CD4-positive, alpha-beta T cell treated with Interleukin-4 for 4 hours (primary cell): Measurements from ENCODE around the gene ZNF256.

ENCODE experiments used
- DNase-seq: peaks from one replicate; pipeline ENCODE4 v3.0.0-alpha.2; 2020

ZNF256 gene

GRCh38 chr19:57947419-57948134 lies at the start of gene ZNF256:
ZNF256 (minus strand) TSS chr19:57947706; CDS start chr19:57947474, 232 bp downstream.
- peak; percentile 92 for DNase-seq

GRCh38 chr19:57992841-57993240 lies 45.3 kb upstream of the ZNF256 start:
- DNase-seq: no peak

- DNase-seq: no peak
These were observed 31.2 kb upstream of the ZNF256 start for GRCh38 chr19:57978586-57979289.

GRCh38 chr19:57974434-57974833 lies 26.9 kb upstream of the ZNF256 start, which contains the start of gene C19orf18:
C19orf18 (minus strand) TSS chr19:57974534; CDS start chr19:57974432, 102 bp downstream.
- DNase-seq: no peak

- no peak for DNase-seq
These were observed 17.3 kb upstream of the ZNF256 start for GRCh38 chr19:57964761-57965160.

- no peak for DNase-seq
These were observed 14.3 kb upstream of the ZNF256 start for GRCh38 chr19:57961785-57962184.

GRCh38 chr19:57954996-57955395 lies 7.5 kb upstream of the ZNF256 start:
- DNase-seq: no peak

GRCh38 chr19:57949702-57950101 lies 2.2 kb upstream of the ZNF256 start:
- DNase-seq: no peak

GRCh38 chr19:57949296-57949695 lies 1.8 kb upstream of the ZNF256 start:
- no peak for DNase-seq

GRCh38 chr19:57947088-57947418 lies 453 bp downstream of the ZNF256 start:
- no peak for DNase-seq

- no peak for DNase-seq
These were observed 1.2 kb downstream of the ZNF256 start for GRCh38 chr19:57946316-57946715.

- DNase-seq: no peak
These were observed 5.9 kb downstream of the ZNF256 start for GRCh38 chr19:57941593-57941992.

GRCh38 chr19:57935731-57936130 lies 11.8 kb downstream of the ZNF256 start:
- DNase-seq: no peak

- DNase-seq: peak; percentile 57
These were observed 12.5 kb downstream of the ZNF256 start, which contains the start of gene ZNF418 for GRCh38 chr19:57934820-57935665. ZNF418 (minus strand) TSS chr19:57935402; CDS start chr19:57933822, 1,580 bp downstream.

- DNase-seq: no peak
These were observed 19.9 kb downstream of the ZNF256 start for GRCh38 chr19:57927587-57927986.

- DNase-seq: peak; percentile 92
These were observed 31.1 kb downstream of the ZNF256 start, which contains the start of gene ZNF417 for GRCh38 chr19:57916168-57916995. ZNF417 (minus strand) TSS chr19:57916592; CDS start chr19:57916411, 181 bp downstream.

- no peak for DNase-seq
These were observed 33.0 kb downstream of the ZNF256 start for GRCh38 chr19:57914531-57914930.

- no peak for DNase-seq
These were observed 40.1 kb downstream of the ZNF256 start for GRCh38 chr19:57907394-57907793.

GRCh38 chr19:57905258-57905657 lies 42.2 kb downstream of the ZNF256 start:
- DNase-seq: no peak

GRCh38 chr19:57903618-57904184 lies 43.8 kb downstream of the ZNF256 start:
- DNase-seq: no peak

GRCh38 chr19:57900311-57900710 lies 47.2 kb downstream of the ZNF256 start:
- no peak for DNase-seq
